Osteoblast (primary cell): ENCODE measurements around the gene RAB3A. TPM values are rescaled to one million over a fixed set of nuclear protein-coding genes. Genes with fewer than 3 reads are reported as not detected.
A peak's percentile ranks its signal among the peaks of the same experiment; 100 is the strongest.

Experiments
- DNase-seq: peaks from one replicate; pipeline ENCODE4 v3.0.0; 2011; ENCODE audit warnings: low spot score, mixed read lengths; ENCODE audit not compliant: insufficient read length; ENCODE audit errors: missing footprints
- H2AFZ ChIP-seq: 2 replicates; pipeline ENCODE4 v1.6.0; 2011; ENCODE audit warnings: mild to moderate bottlenecking, low read length
- H3K27ac ChIP-seq: 2 replicates; pipeline ENCODE4 v1.5.1; 2011; ENCODE audit warnings: mild to moderate bottlenecking, low read depth, low read length, moderate library complexity
- H3K27me3 ChIP-seq: 2 replicates; pipeline ENCODE4 v1.6.0; 2012; ENCODE audit warnings: mild to moderate bottlenecking, control low read depth, inconsistent platforms, low read length, moderate library complexity; ENCODE audit not compliant: insufficient read depth
- H3K36me3 ChIP-seq: 2 replicates; pipeline ENCODE4 v1.5.1; 2011; ENCODE audit warnings: mild to moderate bottlenecking, low read length, control low read depth, moderate library complexity; ENCODE audit not compliant: insufficient read depth
- H3K4me1 ChIP-seq: 2 replicates; pipeline ENCODE4 v1.5.1; 2011; ENCODE audit warnings: mild to moderate bottlenecking, low read length, control low read depth, moderate library complexity; ENCODE audit not compliant: insufficient read depth
- H3K4me2 ChIP-seq: 2 replicates; pipeline ENCODE4 v1.6.0; 2011; ENCODE audit warnings: mild to moderate bottlenecking, low read length; ENCODE audit not compliant: insufficient read depth
- H3K4me3 ChIP-seq: fragments of 200-600 bp; sonication (generic); 3 replicates; pipeline ENCODE4 v1.5.1; 2012; ENCODE audit warnings: mild to moderate bottlenecking, low read length, inconsistent platforms; ENCODE audit not compliant: insufficient read depth
- H3K79me2 ChIP-seq: 2 replicates; pipeline ENCODE4 v1.6.0; 2012; ENCODE audit warnings: mild to moderate bottlenecking, low read length, control low read depth, inconsistent platforms; ENCODE audit not compliant: insufficient read depth
- H3K9me3 ChIP-seq: 2 replicates; pipeline ENCODE4 v1.5.1; 2011; ENCODE audit warnings: low read depth, low read length, control low read depth
- H4K20me1 ChIP-seq: 2 replicates; pipeline ENCODE4 v1.6.0; 2012; ENCODE audit warnings: mild to moderate bottlenecking, low read length, control low read depth; ENCODE audit not compliant: insufficient read depth
- total RNA-seq: library from RNA; depleted of rRNA; stranded (reverse); fragments of >200 nt; gene quantifications from 2 replicates; pipeline ENCODE4 v1.2.3, GENCODE V29; 2012
- TF ChIP-seq, protein P1 (sequence below): IDR thresholded peaks from 2 replicates; pipeline ENCODE4 v1.5.1; 2011; ENCODE audit warnings: mild to moderate bottlenecking, low read depth, low read length, moderate library complexity; ENCODE audit errors: extremely low read depth

RAB3A gene
- total RNA-seq, 1 donor = 0.72 TPM

DNA sequence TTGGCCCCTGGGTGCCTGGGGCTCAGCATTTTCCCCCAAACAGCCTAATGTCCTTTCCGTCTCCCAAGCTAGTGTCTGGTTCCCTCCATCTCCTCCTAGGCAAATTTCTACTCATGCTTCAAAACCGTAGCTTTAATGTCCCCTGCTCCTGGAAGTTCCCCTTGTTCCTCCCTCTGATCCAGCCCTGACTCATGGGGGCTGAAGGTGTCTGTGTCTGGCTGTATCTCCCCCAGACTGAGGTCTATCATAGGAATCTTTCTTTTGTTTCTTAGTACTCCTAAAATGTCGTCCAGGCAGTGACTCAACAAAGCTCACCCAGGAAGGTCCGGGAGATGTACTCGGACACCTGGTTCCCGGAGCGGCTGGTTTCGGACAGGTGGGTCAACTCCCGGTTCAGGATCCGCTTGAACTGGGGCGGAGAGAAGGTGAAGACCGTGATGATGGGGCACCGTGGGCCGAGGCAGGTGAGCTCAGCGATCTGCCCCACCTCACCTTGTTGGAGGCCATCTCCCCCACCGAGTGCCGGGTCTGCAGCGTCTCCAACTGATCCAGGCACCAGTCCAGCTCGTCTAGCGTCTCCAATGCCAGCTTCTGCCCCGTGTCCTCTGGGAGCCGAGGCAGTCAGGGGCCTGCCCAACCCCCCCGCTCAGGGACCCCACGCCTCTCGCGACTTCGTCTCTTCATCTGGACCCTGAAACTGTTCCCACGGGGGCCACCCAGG lies 16.2 kb upstream of the RAB3A start:
- peaks cover 2% of the 10 kb centered on the region for H3K27me3 ChIP-seq
- no peaks in the 10 kb centered on the region for H3K9me3 ChIP-seq
- DNase-seq = peak; percentile 72
- no peak overlapping the region for H3K27ac ChIP-seq
- no peak overlapping the region for H3K4me3 ChIP-seq
- no peak overlapping the region for H2AFZ ChIP-seq
- no peak overlapping the region for H3K4me2 ChIP-seq
- no peaks in the 10 kb centered on the region for H3K79me2 ChIP-seq
- no peaks in the 10 kb centered on the region for H3K36me3 ChIP-seq
- no peaks in the 10 kb centered on the region for H4K20me1 ChIP-seq
- H3K4me1 ChIP-seq = peaks cover 8% of the 10 kb centered on the region
- TF ChIP-seq, protein P1, sequence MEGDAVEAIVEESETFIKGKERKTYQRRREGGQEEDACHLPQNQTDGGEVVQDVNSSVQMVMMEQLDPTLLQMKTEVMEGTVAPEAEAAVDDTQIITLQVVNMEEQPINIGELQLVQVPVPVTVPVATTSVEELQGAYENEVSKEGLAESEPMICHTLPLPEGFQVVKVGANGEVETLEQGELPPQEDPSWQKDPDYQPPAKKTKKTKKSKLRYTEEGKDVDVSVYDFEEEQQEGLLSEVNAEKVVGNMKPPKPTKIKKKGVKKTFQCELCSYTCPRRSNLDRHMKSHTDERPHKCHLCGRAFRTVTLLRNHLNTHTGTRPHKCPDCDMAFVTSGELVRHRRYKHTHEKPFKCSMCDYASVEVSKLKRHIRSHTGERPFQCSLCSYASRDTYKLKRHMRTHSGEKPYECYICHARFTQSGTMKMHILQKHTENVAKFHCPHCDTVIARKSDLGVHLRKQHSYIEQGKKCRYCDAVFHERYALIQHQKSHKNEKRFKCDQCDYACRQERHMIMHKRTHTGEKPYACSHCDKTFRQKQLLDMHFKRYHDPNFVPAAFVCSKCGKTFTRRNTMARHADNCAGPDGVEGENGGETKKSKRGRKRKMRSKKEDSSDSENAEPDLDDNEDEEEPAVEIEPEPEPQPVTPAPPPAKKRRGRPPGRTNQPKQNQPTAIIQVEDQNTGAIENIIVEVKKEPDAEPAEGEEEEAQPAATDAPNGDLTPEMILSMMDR = no peak

DNA sequence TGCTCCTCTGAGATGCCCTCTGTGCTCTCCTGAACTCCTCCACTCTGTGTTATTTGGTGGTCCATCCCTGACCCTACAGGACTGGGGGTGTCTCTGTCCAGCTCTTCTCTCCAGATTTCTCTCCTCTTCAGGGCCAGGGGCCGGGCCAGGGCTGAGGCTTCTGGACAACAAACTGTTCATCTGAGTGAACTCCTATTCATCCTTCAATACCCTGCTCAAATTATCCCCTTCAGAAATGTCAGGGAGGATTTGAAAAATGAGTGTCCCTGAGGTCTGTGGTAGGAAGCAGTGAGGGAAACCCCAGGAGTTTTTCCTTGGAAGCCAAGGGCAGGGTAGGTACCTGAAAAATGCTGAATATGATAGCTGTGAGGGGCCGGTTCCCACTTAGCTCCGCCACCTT lies 14.8 kb upstream of the RAB3A start:
- no peaks in the 10 kb centered on the region for H3K79me2 ChIP-seq
- no peak overlapping the region for H2AFZ ChIP-seq
- no peaks in the 10 kb centered on the region for H3K36me3 ChIP-seq
- peak; percentile 22 for DNase-seq
- no peak overlapping the region for H3K27ac ChIP-seq
- no peak overlapping the region for H3K4me3 ChIP-seq
- peaks cover 2% of the 10 kb centered on the region for H4K20me1 ChIP-seq
- no peaks in the 10 kb centered on the region for H3K9me3 ChIP-seq
- no peak overlapping the region for H3K4me2 ChIP-seq
- H3K4me1 ChIP-seq = peaks cover 10% of the 10 kb centered on the region
- no peaks in the 10 kb centered on the region for H3K27me3 ChIP-seq
- TF ChIP-seq, protein P1 = no peak

DNA sequence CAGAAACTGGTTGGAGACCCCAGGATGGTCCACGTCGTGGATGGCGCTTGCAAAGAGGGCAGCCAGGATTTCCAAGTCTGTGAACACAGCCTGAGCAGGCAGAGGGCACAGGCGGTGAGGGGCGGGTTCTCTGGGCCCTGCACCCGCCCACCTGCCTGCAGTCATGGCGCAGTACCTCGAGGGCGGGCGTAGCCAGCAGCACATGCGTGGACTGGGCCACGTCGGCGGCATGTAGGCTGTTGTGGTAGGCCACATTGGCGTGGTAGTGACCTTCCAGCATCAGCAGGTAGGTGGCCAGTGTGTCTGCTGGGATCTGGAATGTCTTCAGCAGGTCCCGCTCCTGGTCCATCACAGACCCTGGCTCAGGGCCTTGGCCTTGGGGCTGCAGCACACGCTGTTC lies 14.3 kb upstream of the RAB3A start:
- Histone ChIP-seq H3K36me3 (no peaks in the 10 kb centered on the region), H3K9me3 (no peaks in the 10 kb centered on the region), H2AFZ (no peak overlapping the region), H4K20me1 (peaks cover 2% of the 10 kb centered on the region), H3K4me3 (no peak overlapping the region), H3K27ac (no peak overlapping the region), H3K27me3 (no peaks in the 10 kb centered on the region), H3K4me1 (peaks cover 10% of the 10 kb centered on the region), H3K79me2 (no peaks in the 10 kb centered on the region), H3K4me2 (no peak overlapping the region)
- peak; percentile 36 for DNase-seq
- TF ChIP-seq, protein P1 = no peak

DNA sequence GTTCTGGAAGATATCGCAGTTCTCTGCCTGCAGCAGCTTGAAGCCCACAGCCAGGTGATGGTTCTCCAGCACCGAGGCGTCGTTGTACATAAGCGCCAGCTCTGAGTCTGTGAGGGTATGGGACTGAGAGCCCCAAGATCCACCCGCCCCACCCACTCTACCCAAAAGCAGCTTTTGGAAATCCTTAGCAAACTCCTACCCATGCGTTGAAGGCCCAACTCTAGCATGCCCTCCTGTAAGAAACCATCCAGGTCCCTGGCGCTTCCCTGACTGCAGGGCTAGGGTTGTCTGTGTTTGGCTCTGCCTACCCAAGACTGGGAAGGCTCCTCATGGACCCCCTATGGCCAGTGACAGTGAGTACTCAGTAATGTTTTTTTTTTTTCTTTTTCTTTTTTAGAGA lies 12.9 kb upstream of the RAB3A start:
- H3K36me3 ChIP-seq = no peaks in the 10 kb centered on the region
- no peak overlapping the region for H3K4me2 ChIP-seq
- H3K9me3 ChIP-seq = no peaks in the 10 kb centered on the region
- peaks cover 10% of the 10 kb centered on the region for H3K4me1 ChIP-seq
- H3K27me3 ChIP-seq = no peaks in the 10 kb centered on the region
- no peak overlapping the region for H3K4me3 ChIP-seq
- no peak overlapping the region for H2AFZ ChIP-seq
- no peaks in the 10 kb centered on the region for H3K79me2 ChIP-seq
- H3K27ac ChIP-seq = no peak overlapping the region
- DNase-seq = peak; percentile 4
- H4K20me1 ChIP-seq = peaks cover 2% of the 10 kb centered on the region
- TF ChIP-seq, protein P1 = no peak
